Activated T-cell treated with anti-CD3 and anti-CD28 coated beads for 4 hours (primary cell): ENCODE measurements around the gene SLC22A16.
"Not testable (repeated sequence)": the region's sequence is repeated elsewhere in the genome, so short reads cannot be mapped to it uniquely, and the experiment has no call there.

Experiments
- DNase-seq: peaks from one replicate; pipeline ENCODE4 v3.0.0-alpha.2; 2020

SLC22A16 gene, protein sequence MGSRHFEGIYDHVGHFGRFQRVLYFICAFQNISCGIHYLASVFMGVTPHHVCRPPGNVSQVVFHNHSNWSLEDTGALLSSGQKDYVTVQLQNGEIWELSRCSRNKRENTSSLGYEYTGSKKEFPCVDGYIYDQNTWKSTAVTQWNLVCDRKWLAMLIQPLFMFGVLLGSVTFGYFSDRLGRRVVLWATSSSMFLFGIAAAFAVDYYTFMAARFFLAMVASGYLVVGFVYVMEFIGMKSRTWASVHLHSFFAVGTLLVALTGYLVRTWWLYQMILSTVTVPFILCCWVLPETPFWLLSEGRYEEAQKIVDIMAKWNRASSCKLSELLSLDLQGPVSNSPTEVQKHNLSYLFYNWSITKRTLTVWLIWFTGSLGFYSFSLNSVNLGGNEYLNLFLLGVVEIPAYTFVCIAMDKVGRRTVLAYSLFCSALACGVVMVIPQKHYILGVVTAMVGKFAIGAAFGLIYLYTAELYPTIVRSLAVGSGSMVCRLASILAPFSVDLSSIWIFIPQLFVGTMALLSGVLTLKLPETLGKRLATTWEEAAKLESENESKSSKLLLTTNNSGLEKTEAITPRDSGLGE

GRCh38 chr6:110476046-110476849, at the start of gene SLC22A16:
SLC22A16 (minus strand) TSS chr6:110476613; CDS start chr6:110476574, 39 bp downstream.
- no peak for DNase-seq

GRCh38 chr6:110525001-110525400, 48.6 kb upstream of the SLC22A16 start:
- no peak for DNase-seq

DNA sequence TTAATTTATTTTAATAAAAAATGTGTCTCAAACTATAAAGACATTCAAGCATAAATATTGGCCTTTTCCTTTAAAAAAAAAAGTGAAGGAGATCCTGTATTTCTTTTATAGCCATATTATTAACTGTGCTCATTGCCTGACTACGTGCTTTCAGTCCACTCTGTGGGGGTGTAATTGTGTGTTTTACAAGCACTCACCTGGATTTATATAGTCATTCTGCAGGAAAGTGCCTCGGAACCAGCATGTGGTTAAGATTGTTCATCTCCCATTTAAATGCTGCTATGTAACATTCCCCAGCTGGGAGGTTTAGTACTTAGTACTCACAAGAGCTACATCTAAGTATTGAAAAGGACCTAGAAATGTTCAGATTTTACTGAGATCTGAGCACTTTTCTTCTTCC, 47.9 kb upstream of the SLC22A16 start:
- no peak for DNase-seq

GRCh38 chr6:110523451-110524021, 47.1 kb upstream of the SLC22A16 start:
- DNase-seq: no peak

DNA sequence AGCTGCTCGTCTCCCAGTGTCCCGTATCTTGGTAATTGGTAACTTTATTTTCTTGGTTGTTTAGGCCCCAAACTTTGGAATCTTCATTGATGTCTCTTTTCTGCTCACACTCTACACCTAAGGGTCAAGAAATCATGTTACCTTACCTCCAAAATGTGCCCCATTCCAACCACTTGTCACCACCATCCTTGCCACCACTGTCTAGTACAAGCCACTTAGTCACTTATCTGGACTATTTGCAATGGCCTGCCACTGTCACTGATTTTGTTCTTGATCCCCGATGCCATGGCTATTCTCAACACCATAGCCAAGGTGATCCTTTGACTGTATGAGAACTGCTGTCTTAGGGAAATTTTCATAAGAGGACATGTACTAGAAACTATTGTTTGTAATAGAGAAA, 46.0 kb upstream of the SLC22A16 start:
- no peak for DNase-seq

- no peak for DNase-seq
Observed at GRCh38 chr6:110520992-110521543, 44.7 kb upstream of the SLC22A16 start.

- no peak for DNase-seq
Observed at GRCh38 chr6:110520209-110520965, 44.0 kb upstream of the SLC22A16 start.

- DNase-seq: no peak
Observed at GRCh38 chr6:110517601-110518281, 41.3 kb upstream of the SLC22A16 start.

DNA sequence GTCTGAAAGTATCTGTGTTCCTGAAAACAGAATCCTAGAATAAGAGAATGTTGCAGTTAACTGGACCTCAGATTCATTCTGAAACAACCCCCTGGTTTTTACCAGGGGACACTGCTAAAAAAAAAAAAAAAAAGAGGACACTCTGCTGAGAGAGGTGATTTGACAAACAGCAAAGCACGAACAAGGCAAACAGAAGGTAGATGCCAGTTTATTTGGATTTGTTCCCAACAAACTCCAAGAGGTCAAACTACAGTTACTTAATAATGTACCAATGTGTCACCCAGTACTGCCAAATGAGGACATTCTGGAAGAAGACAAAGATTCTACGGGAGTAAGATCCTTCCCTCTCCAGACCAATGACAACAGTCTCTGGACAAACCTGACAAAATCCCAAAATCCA, 40.6 kb upstream of the SLC22A16 start:
- no peak for DNase-seq

GRCh38 chr6:110514818-110515217, 38.4 kb upstream of the SLC22A16 start:
- no peak for DNase-seq

- DNase-seq: no peak
Observed at GRCh38 chr6:110512991-110513390, 36.6 kb upstream of the SLC22A16 start.

GRCh38 chr6:110512549-110512948, 36.1 kb upstream of the SLC22A16 start:
- not testable (repeated sequence) for DNase-seq

GRCh38 chr6:110511401-110511800, 35.0 kb upstream of the SLC22A16 start:
- DNase-seq: no peak

GRCh38 chr6:110509617-110510241, 33.3 kb upstream of the SLC22A16 start:
- no peak for DNase-seq

GRCh38 chr6:110504891-110505290, 28.5 kb upstream of the SLC22A16 start:
- not testable (repeated sequence) for DNase-seq

GRCh38 chr6:110495949-110496348, 19.5 kb upstream of the SLC22A16 start:
- DNase-seq: no peak

DNA sequence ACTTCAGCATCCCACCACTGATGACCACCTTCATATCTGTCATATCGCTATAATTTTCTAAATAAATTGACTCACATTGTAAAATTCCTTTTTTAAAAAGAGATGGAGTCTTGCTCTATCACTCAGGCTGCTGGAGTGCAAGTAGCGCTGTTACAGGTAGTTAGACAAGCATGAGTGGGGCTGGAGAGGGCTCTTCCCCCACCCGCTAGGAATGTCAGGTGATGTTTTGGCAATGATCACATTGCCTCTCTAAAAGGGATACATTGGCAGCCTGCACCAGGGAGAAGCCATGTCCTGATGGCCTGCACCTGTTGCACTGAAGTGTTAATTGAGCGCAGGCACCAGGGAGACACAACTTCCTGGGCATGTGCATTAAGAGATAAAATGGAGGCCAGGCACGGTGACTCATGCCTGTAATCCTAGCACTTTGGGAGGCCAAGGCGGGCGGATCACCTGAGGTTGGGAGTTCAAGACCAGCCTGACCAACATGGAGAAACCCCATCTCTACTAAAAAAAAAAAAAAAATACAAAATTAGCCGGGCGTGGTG, 16.9 kb upstream of the SLC22A16 start:
- no peak for DNase-seq

- no peak for DNase-seq
Observed at GRCh38 chr6:110492584-110492983, 16.2 kb upstream of the SLC22A16 start.

GRCh38 chr6:110491644-110492317, 15.4 kb upstream of the SLC22A16 start:
- DNase-seq: no peak

GRCh38 chr6:110491299-110491643, 14.9 kb upstream of the SLC22A16 start:
- no peak for DNase-seq
